ENCODE data around the gene SLCO3A1. TPM values are rescaled to one million over a fixed set of nuclear protein-coding genes. Genes with fewer than 3 reads are reported as not detected.

SLCO3A1 gene
- total RNA-seq, 1 donor from 2014 or later = 56.8 TPM

DNA sequence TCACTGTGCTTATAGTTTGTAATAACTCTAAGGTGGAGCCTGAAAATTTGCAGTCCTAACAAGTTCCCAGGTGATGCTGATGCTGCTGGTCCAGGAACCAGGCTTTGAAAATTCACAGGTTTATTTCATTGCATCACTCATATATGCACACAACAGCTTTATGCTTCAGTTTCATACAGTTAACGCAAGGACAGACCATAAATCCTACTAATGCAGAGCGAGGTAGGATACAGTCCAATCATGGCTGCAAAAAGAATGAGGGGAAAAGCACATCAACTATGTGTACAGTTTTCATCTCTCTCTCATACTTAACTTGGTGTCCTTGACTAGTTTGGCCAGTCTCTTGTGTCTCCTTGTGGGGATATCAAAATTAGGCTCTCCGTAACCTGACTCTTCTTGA is 135.1 kb downstream of the SLCO3A1 start:
- intact Hi-C loops (cut with micrococcal nuclease) = no loop called here
- H3K9me3 ChIP-seq (replicated peaks) = no peaks in the 10 kb centered on the region
- TF ChIP-seq, protein P1, sequence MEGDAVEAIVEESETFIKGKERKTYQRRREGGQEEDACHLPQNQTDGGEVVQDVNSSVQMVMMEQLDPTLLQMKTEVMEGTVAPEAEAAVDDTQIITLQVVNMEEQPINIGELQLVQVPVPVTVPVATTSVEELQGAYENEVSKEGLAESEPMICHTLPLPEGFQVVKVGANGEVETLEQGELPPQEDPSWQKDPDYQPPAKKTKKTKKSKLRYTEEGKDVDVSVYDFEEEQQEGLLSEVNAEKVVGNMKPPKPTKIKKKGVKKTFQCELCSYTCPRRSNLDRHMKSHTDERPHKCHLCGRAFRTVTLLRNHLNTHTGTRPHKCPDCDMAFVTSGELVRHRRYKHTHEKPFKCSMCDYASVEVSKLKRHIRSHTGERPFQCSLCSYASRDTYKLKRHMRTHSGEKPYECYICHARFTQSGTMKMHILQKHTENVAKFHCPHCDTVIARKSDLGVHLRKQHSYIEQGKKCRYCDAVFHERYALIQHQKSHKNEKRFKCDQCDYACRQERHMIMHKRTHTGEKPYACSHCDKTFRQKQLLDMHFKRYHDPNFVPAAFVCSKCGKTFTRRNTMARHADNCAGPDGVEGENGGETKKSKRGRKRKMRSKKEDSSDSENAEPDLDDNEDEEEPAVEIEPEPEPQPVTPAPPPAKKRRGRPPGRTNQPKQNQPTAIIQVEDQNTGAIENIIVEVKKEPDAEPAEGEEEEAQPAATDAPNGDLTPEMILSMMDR (IDR thresholded peaks at IDR 0.05; ENCODE audit: borderline replicate concordance) = no peak
- H3K27me3 ChIP-seq (ENCODE audit: low read depth) = no peaks in the 10 kb centered on the region
- H3K4me1 ChIP-seq = peaks cover 69% of the 10 kb centered on the region
- no peaks in the 10 kb centered on the region for H3K36me3 ChIP-seq
- no peak overlapping the region for H3K27ac ChIP-seq (replicated peaks)
- H3K4me3 ChIP-seq = no peak overlapping the region
- no peak for DNase-seq

DNA sequence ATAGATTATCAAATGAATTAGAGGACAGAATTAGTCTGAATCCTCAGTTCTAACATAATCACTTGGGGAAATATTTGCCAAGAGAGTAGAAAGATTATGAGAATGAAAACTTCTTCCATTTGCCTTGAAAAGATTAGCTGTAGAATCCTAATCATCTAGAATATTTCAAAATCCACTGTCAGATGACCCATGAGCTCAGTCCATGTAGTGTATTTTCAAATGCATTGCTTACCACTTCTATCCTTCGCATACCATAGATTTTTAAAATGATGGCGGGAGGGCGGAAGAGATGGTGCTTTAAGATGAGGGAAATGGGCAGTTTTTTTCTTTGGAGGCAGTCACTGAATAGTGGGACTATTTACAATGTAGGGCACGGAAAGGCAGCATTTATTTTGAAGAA is 136.3 kb downstream of the SLCO3A1 start:
- no peak for DNase-seq
- Histone ChIP-seq H3K27me3 (ENCODE audit: low read depth) (no peaks in the 10 kb centered on the region), H3K9me3 (replicated peaks) (no peaks in the 10 kb centered on the region), H3K4me3 (no peak overlapping the region), H3K4me1 (peaks cover 57% of the 10 kb centered on the region), H3K36me3 (no peaks in the 10 kb centered on the region), H3K27ac (replicated peaks) (no peak overlapping the region)
- TF ChIP-seq, protein P1 (IDR thresholded peaks at IDR 0.05; ENCODE audit: borderline replicate concordance) = no peak
- intact Hi-C loops (cut with micrococcal nuclease) = no loop called here

DNA sequence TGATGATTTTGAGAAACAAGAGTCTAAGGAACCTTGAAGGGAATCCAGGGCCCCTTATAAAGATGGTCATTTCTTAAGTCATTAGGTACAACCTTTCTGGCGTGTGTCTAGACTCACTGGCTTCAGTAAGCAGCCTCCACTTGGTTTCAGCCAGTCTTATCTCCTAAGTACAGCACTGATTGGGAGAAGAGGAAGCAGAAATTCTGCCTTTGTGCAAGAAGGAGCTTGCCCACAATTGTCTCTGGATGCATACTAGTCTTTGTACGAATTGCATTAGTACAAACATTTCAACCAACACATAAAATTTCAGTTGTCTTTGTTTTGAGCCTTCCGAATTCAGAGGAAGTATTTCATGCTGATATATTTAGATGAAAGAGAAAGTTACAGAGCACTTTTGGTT is 139.4 kb downstream of the SLCO3A1 start:
- DNase-seq = no peak
- Histone ChIP-seq H3K4me1 (peaks cover 49% of the 10 kb centered on the region), H3K9me3 (replicated peaks) (no peaks in the 10 kb centered on the region), H3K4me3 (no peak overlapping the region), H3K36me3 (no peaks in the 10 kb centered on the region), H3K27me3 (ENCODE audit: low read depth) (no peaks in the 10 kb centered on the region), H3K27ac (replicated peaks) (no peak overlapping the region)
- intact Hi-C loops (cut with micrococcal nuclease) = no loop called here
- TF ChIP-seq, protein P1 (IDR thresholded peaks at IDR 0.05; ENCODE audit: borderline replicate concordance) = no peak

DNA sequence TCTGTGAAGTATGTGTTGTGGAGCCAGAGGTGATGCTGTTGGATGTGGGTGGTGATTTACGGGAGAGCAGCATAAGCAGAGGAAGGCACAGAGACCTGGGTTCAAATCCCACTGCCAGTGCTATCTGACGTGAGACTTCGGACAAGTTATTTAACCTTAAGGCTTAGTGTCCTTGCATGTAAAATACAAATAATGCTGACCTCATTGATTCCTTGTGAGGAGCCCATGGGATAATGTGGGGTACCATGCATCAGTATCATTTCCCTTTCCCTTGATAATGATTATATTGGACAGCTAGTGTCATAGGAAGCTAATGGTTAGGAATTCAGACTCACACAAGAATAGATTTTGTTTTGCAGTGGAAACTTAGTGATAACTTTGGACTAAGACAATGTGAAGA is 141.6 kb downstream of the SLCO3A1 start:
- H3K27ac ChIP-seq (replicated peaks) = no peak overlapping the region
- DNase-seq = no peak
- H3K4me1 ChIP-seq = peaks cover 38% of the 10 kb centered on the region
- no peaks in the 10 kb centered on the region for H3K27me3 ChIP-seq (ENCODE audit: low read depth)
- intact Hi-C loops (cut with micrococcal nuclease) = no loop called here
- TF ChIP-seq, protein P1 (IDR thresholded peaks at IDR 0.05; ENCODE audit: borderline replicate concordance) = no peak
- no peak overlapping the region for H3K4me3 ChIP-seq
- H3K36me3 ChIP-seq = no peaks in the 10 kb centered on the region
- H3K9me3 ChIP-seq (replicated peaks) = no peaks in the 10 kb centered on the region

DNA sequence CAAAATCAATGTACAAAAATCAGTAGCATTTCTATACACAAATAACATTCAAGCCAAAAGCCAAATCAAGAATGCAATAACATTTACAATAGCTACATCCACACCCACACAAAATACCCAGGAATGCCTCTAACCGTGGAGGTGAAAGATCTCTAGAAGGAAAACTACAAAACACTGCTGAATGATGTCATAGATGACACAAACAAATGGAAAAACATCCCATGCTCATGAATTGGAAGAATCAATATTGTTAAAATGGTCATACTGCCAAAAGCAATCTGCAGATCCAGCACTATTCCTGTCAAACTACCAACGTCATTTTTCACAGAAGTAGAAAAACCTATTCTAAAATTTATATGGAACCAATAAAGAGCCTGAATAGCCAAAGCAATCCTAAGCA is 143.7 kb downstream of the SLCO3A1 start:
- H3K4me3 ChIP-seq = no peak overlapping the region
- H3K27ac ChIP-seq (replicated peaks) = no peak overlapping the region
- TF ChIP-seq, protein P1 (IDR thresholded peaks at IDR 0.05; ENCODE audit: borderline replicate concordance) = no peak
- no peak for DNase-seq
- H3K4me1 ChIP-seq = peaks cover 38% of the 10 kb centered on the region
- no peaks in the 10 kb centered on the region for H3K27me3 ChIP-seq (ENCODE audit: low read depth)
- intact Hi-C loops (cut with micrococcal nuclease) = no loop called here
- no peaks in the 10 kb centered on the region for H3K36me3 ChIP-seq
- H3K9me3 ChIP-seq (replicated peaks) = no peaks in the 10 kb centered on the region

DNA sequence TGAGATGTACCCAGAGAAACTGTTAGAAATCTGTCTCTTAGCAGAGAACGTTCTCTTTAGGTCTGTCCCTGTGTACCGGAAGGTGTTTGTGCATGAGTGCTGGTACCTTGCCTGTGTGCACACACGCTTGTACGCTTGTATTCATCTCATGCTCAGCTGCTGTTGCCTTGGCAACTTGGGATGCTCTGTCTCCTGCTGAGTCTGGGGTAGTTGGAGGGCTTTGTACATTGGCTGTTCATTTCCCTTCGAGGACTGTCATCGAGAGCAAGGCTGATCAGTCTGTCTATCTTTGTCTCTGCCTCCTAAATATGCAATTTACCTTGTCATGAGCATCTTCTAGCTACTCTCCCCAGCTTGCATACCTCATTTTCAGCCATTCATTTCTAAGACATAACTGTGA is 147.2 kb downstream of the SLCO3A1 start:
- Histone ChIP-seq H3K27me3 (ENCODE audit: low read depth) (no peaks in the 10 kb centered on the region), H3K27ac (replicated peaks) (no peak overlapping the region), H3K4me3 (no peak overlapping the region), H3K36me3 (no peaks in the 10 kb centered on the region), H3K9me3 (replicated peaks) (no peaks in the 10 kb centered on the region), H3K4me1 (peaks cover 48% of the 10 kb centered on the region)
- DNase-seq = no peak
- TF ChIP-seq, protein P1 (IDR thresholded peaks at IDR 0.05; ENCODE audit: borderline replicate concordance) = no peak
- intact Hi-C loops (cut with micrococcal nuclease) = no loop called here
